NOMO-1 treated with dmso at 0.1 percent for 144 hours (cell line): ENCODE measurements around the gene MAN1C1.

Experiments used
- DNase-seq: peaks from one replicate; lab custom pipeline; 2025; ENCODE audit not compliant: unreplicated experiment; lab: John Stamatoyannopoulos, UW

MAN1C1 gene

GRCh38 chr1:25675729-25676476 is 59.3 kb downstream of the MAN1C1 start:
- no peak for DNase-seq

GRCh38 chr1:25676488-25676887 is 59.9 kb downstream of the MAN1C1 start:
- no peak for DNase-seq

- no peak for DNase-seq
Measured at GRCh38 chr1:25677193-25677773, 60.7 kb downstream of the MAN1C1 start.

- DNase-seq, result no peak
Measured at GRCh38 chr1:25679171-25679570, 62.6 kb downstream of the MAN1C1 start.

- no peak for DNase-seq
Measured at GRCh38 chr1:25680701-25681100, 64.1 kb downstream of the MAN1C1 start.

- DNase-seq, result no peak
Measured at GRCh38 chr1:25682059-25682601, 65.5 kb downstream of the MAN1C1 start.

- no peak for DNase-seq
Measured at GRCh38 chr1:25683177-25683576, 66.6 kb downstream of the MAN1C1 start.

- DNase-seq, result no peak
Measured at GRCh38 chr1:25683731-25684130, 67.1 kb downstream of the MAN1C1 start.

- no peak for DNase-seq
Measured at GRCh38 chr1:25684216-25684965, 67.8 kb downstream of the MAN1C1 start.

- no peak for DNase-seq
Measured at GRCh38 chr1:25685211-25685750, 68.7 kb downstream of the MAN1C1 start.

GRCh38 chr1:25685938-25686665 is 69.5 kb downstream of the MAN1C1 start:
- DNase-seq, result no peak

GRCh38 chr1:25687221-25688017 is 70.8 kb downstream of the MAN1C1 start:
- no peak for DNase-seq

- DNase-seq, result no peak
Measured at GRCh38 chr1:25688390-25689119, 72.0 kb downstream of the MAN1C1 start.

- DNase-seq, result no peak
Measured at GRCh38 chr1:25689686-25690381, 73.2 kb downstream of the MAN1C1 start.

GRCh38 chr1:25690396-25690956 is 73.9 kb downstream of the MAN1C1 start:
- no peak for DNase-seq

GRCh38 chr1:25691211-25691610 is 74.6 kb downstream of the MAN1C1 start:
- DNase-seq, result no peak

GRCh38 chr1:25692560-25692959 is 76.0 kb downstream of the MAN1C1 start:
- no peak for DNase-seq

GRCh38 chr1:25694167-25695007 is 77.8 kb downstream of the MAN1C1 start:
- DNase-seq, result no peak
